ENCODE results near the gene ASIC4.

ASIC4 gene

DNA sequence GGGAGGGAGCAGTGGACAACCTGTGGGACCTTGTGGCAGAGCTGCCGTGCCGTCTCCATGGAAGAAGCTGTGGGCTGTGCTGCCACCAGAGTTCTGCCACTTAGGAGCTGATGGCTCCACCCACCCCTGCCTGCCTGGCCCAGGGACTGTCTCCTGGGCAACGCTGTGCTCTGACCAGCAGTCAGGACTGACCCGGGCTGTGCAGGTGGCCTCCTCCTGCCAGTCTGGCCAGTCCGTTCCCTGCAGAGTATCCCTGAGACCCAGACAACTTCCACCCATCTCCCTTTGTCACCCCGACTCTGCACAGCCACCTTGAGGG is 12.8 kb downstream of the ASIC4 start:
- peaks cover 41% of the 10 kb centered on the region for H3K4me1 ChIP-seq (ENCODE audit: control insufficient read depth, insufficient read depth, low read length, poor library complexity, severe bottlenecking)
- WGBS, 2 experiments (ENCODE audit: insufficient coverage in 2 of 2) = 84 to 89% methylated on average over 4 to 5 of the region's 6 CpGs

GRCh38 chr2:219527472-219527871 is 13.2 kb downstream of the ASIC4 start:
- Histone ChIP-seq H3K4me1 (ENCODE audit: control insufficient read depth, insufficient read depth, low read length, poor library complexity, severe bottlenecking) (peaks cover 40% of the 10 kb centered on the region), H3K36me3 (ENCODE audit: control insufficient read depth, insufficient read depth, low read length) (no peaks in the 10 kb centered on the region), H3K4me3 (ENCODE audit: extremely low read depth, insufficient read depth, low read length, poor library complexity, severe bottlenecking) (no peak overlapping the region), H3K27ac (ENCODE audit: low read depth, low read length, severe bottlenecking) (no peak overlapping the region), H3K9me3 (ENCODE audit: control insufficient read depth, low read length) (no peaks in the 10 kb centered on the region)
- WGBS, 2 experiments (ENCODE audit: insufficient coverage in 2 of 2) = 90% methylated on average over 2 of the region's 5 CpGs

More for the DNA sequence above, 12.8 kb downstream of the ASIC4 start:
- Histone ChIP-seq H3K9me3 (ENCODE audit: control insufficient read depth, low read length) (no peaks in the 10 kb centered on the region), H3K36me3 (ENCODE audit: control insufficient read depth, insufficient read depth, low read length) (no peaks in the 10 kb centered on the region), H3K4me3 (ENCODE audit: extremely low read depth, insufficient read depth, low read length, poor library complexity, severe bottlenecking) (no peak overlapping the region), H3K27ac (ENCODE audit: low read depth, low read length, severe bottlenecking) (no peak overlapping the region)

GRCh38 chr2:219530048-219530963 is 16.0 kb downstream of the ASIC4 start:
- no peak overlapping the region for H3K27ac ChIP-seq (ENCODE audit: low read depth, low read length, severe bottlenecking)
- no peaks in the 10 kb centered on the region for H3K36me3 ChIP-seq (ENCODE audit: control insufficient read depth, insufficient read depth, low read length)
- H3K4me3 ChIP-seq (ENCODE audit: extremely low read depth, insufficient read depth, low read length, poor library complexity, severe bottlenecking) = no peak overlapping the region
- peaks cover 31% of the 10 kb centered on the region for H3K4me1 ChIP-seq (ENCODE audit: control insufficient read depth, insufficient read depth, low read length, poor library complexity, severe bottlenecking)
- 24 to 31% methylated on average over 12 to 13 of the region's 21 CpGs for WGBS, 2 experiments (ENCODE audit: insufficient coverage in 2 of 2)
- H3K9me3 ChIP-seq (ENCODE audit: control insufficient read depth, low read length) = no peaks in the 10 kb centered on the region

DNA sequence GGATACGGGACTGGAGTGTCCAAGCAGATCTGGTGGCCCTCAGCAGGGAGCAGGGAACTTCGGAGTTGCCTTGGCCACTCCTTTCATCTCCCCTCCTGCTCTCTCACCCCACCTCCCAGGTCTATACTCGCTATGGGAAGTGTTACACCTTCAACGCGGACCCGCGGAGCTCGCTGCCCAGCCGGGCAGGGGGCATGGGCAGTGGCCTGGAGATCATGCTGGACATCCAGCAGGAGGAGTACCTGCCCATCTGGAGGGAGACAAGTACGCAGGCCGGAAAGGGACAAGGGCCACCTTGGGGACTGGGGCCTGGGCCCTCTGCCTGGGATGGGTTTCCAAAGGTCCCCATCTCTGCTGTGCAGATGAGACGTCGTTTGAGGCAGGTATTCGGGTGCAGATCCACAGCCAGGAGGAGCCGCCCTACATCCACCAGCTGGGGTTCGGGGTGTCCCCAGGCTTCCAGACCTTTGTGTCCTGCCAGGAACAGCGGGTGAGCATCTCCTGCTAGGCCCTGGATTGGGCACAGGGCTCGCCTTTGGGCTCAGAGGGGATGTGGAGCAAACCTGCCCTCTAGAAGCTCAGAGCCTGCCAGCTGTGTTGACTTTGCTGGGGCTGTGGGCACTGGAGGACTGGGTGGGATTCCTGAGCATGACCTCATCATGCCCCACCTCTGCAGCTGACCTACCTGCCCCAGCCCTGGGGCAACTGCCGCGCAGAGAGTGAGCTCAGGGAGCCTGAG is 17.5 kb downstream of the ASIC4 start:
- Histone ChIP-seq H3K9me3 (ENCODE audit: control insufficient read depth, low read length) (no peaks in the 10 kb centered on the region), H3K4me1 (ENCODE audit: control insufficient read depth, insufficient read depth, low read length, poor library complexity, severe bottlenecking) (peaks cover 17% of the 10 kb centered on the region), H3K27ac (ENCODE audit: low read depth, low read length, severe bottlenecking) (no peak overlapping the region), H3K4me3 (ENCODE audit: extremely low read depth, insufficient read depth, low read length, poor library complexity, severe bottlenecking) (no peak overlapping the region), H3K36me3 (ENCODE audit: control insufficient read depth, insufficient read depth, low read length) (no peaks in the 10 kb centered on the region)
- WGBS, 2 experiments (ENCODE audit: insufficient coverage in 2 of 2) = 85 to 89% methylated on average over 16 to 20 of the region's 20 CpGs

GRCh38 chr2:219532378-219532649 is 18.0 kb downstream of the ASIC4 start:
- WGBS, 2 experiments (ENCODE audit: insufficient coverage in 2 of 2) = 86 to 96% methylated on average over 5 to 7 of the region's 8 CpGs
- H3K36me3 ChIP-seq (ENCODE audit: control insufficient read depth, insufficient read depth, low read length) = no peaks in the 10 kb centered on the region
- H3K4me3 ChIP-seq (ENCODE audit: extremely low read depth, insufficient read depth, low read length, poor library complexity, severe bottlenecking) = no peak overlapping the region
- no peaks in the 10 kb centered on the region for H3K9me3 ChIP-seq (ENCODE audit: control insufficient read depth, low read length)
- no peak overlapping the region for H3K27ac ChIP-seq (ENCODE audit: low read depth, low read length, severe bottlenecking)
- H3K4me1 ChIP-seq (ENCODE audit: control insufficient read depth, insufficient read depth, low read length, poor library complexity, severe bottlenecking) = peaks cover 12% of the 10 kb centered on the region

DNA sequence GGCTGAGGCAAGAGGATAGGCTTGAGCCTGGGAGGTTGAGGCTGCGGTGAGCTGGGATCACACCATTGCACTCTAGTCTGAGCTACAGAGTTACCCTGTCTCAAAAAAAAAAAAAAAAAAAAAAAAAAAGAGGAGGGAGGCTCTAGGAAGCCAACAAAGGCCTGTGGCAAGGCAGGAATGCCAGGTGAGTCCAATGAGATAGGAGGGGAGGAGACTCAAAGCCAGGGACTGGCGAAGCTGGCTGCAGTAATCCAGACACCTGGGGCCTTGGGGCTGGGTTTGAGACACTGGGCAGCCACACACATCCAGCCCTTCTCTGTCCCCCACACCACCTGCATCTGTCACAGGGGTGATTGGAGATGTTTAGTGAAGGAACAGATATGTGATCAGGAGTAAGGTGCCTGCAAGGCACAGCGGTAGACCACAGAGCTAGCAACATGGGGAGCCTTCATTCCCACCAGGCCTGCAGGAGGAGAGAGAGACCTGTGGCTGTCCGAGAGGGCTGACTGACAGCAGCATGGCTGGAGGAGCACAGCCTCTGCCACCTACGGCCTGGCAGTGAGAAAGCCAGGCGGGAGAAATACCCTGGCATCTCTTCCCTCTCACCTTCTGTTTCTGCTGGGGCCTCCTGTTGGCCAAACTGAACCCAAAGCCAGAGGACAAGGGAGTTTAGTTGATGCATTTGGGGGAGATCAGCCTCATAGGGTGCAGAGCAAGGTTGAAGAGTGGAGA is 19.8 kb downstream of the ASIC4 start:
- H3K4me1 ChIP-seq (ENCODE audit: control insufficient read depth, insufficient read depth, low read length, poor library complexity, severe bottlenecking) = peaks cover 25% of the 10 kb centered on the region
- no peak overlapping the region for H3K27ac ChIP-seq (ENCODE audit: low read depth, low read length, severe bottlenecking)
- H3K9me3 ChIP-seq (ENCODE audit: control insufficient read depth, low read length) = no peaks in the 10 kb centered on the region
- 76 to 95% methylated on average over 2 to 5 of the region's 6 CpGs for WGBS, 2 experiments (ENCODE audit: insufficient coverage in 2 of 2)
- no peak overlapping the region for H3K4me3 ChIP-seq (ENCODE audit: extremely low read depth, insufficient read depth, low read length, poor library complexity, severe bottlenecking)
- peaks cover 7% of the 10 kb centered on the region for H3K36me3 ChIP-seq (ENCODE audit: control insufficient read depth, insufficient read depth, low read length)

DNA sequence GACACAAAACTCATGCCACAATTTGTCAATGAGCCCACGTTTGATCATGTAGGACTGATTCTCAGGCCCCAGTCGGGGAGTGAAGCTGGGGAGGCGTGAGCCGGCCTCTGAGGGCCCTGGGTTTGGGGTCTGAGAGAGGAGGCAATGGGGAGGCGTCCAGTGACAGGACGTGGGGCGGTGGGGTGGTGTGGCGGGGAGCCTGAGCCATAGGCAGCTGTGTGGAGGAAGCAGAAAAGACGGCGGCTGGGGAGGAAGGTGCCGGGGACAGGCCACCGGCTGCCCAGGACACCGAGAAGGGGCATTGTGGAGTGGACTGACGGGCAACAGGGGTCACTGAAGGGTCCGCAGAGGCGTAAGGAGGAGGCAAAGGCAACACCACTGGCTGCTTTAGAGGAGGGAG is 22.1 kb downstream of the ASIC4 start:
- Histone ChIP-seq H3K4me1 (ENCODE audit: control insufficient read depth, insufficient read depth, low read length, poor library complexity, severe bottlenecking) (peaks cover 22% of the 10 kb centered on the region), H3K27ac (ENCODE audit: low read depth, low read length, severe bottlenecking) (no peak overlapping the region), H3K36me3 (ENCODE audit: control insufficient read depth, insufficient read depth, low read length) (peaks cover 30% of the 10 kb centered on the region), H3K4me3 (ENCODE audit: extremely low read depth, insufficient read depth, low read length, poor library complexity, severe bottlenecking) (no peak overlapping the region), H3K9me3 (ENCODE audit: control insufficient read depth, low read length) (no peaks in the 10 kb centered on the region)
- 94 to 95% methylated on average over 11 to 15 of the region's 16 CpGs for WGBS, 2 experiments (ENCODE audit: insufficient coverage in 2 of 2)

DNA sequence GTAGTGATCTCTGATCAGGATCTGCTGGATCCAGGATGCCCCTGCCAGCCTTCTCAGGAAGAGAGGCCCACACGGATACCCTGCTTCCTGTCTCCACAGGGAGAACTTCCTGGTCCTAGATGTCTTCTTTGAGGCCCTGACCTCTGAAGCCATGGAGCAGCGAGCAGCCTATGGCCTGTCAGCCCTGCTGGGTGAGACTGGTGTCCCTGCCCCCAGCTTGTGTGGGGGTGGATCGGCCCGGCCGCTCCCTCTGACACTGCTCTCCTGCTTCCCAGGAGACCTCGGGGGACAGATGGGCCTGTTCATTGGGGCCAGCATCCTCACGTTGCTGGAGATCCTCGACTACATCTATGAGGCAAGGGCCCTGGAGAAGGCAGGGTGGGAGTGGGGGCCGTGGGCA is 22.7 kb downstream of the ASIC4 start:
- peaks cover 30% of the 10 kb centered on the region for H3K36me3 ChIP-seq (ENCODE audit: control insufficient read depth, insufficient read depth, low read length)
- H3K9me3 ChIP-seq (ENCODE audit: control insufficient read depth, low read length) = no peaks in the 10 kb centered on the region
- no peak overlapping the region for H3K4me3 ChIP-seq (ENCODE audit: extremely low read depth, insufficient read depth, low read length, poor library complexity, severe bottlenecking)
- WGBS, 2 experiments (ENCODE audit: insufficient coverage in 2 of 2) = 80 to 89% methylated on average over 9 of the region's 9 CpGs
- H3K27ac ChIP-seq (ENCODE audit: low read depth, low read length, severe bottlenecking) = no peak overlapping the region
- H3K4me1 ChIP-seq (ENCODE audit: control insufficient read depth, insufficient read depth, low read length, poor library complexity, severe bottlenecking) = peaks cover 22% of the 10 kb centered on the region

DNA sequence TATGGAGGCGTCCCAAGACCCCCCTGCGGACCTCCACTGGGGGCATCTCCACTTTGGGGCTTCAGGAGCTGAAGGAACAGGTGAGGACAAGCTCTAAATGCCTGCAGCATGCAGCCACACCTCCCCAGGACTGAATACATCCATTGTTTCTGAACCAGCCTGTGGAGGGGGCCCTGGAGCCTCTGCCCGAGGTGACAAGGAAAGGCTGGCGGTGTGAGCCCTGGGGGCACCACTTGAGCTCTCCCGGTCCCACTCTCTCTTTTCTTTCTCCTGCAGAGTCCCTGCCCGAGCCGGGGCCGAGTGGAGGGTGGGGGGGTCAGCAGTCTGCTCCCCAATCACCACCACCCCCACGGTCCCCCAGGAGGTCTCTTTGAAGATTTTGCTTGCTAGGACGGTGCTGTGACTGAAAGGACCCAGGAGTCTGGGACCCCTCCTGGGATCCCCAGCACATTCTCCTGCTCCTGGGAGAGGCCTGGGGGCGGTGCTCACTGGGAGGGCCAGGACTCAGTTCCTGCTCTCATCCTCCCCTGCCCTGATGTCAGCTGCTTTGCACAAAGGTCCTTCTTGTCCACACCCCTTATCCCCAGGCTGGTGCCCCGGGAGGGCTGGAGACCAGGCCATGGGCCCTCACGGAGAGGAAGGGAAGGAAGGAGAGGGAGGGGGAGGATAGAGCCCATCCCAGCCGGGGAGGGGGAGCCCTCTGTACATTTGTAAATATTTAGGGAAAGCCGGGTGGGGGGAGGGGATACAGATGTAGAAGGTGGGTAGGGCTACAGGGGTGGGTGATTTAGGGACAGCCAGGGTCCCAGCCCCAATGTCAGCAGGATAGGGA is 23.6 kb downstream of the ASIC4 start:
- Histone ChIP-seq H3K9me3 (ENCODE audit: control insufficient read depth, low read length) (no peaks in the 10 kb centered on the region), H3K36me3 (ENCODE audit: control insufficient read depth, insufficient read depth, low read length) (peaks cover 30% of the 10 kb centered on the region), H3K4me3 (ENCODE audit: extremely low read depth, insufficient read depth, low read length, poor library complexity, severe bottlenecking) (no peak overlapping the region), H3K4me1 (ENCODE audit: control insufficient read depth, insufficient read depth, low read length, poor library complexity, severe bottlenecking) (peaks cover 27% of the 10 kb centered on the region), H3K27ac (ENCODE audit: low read depth, low read length, severe bottlenecking) (no peak overlapping the region)
- WGBS, 2 experiments (ENCODE audit: insufficient coverage in 2 of 2) = 54 to 57% methylated on average over 7 to 9 of the region's 15 CpGs

GRCh38 chr2:219538504-219538951 is 24.2 kb downstream of the ASIC4 start:
- H3K27ac ChIP-seq (ENCODE audit: low read depth, low read length, severe bottlenecking) = no peak overlapping the region
- H3K36me3 ChIP-seq (ENCODE audit: control insufficient read depth, insufficient read depth, low read length) = peaks cover 30% of the 10 kb centered on the region
- 61% methylated on average over 4 of the region's 6 CpGs; no CpG with 5 or more reads in 1 of the 2 experiments for WGBS, 2 experiments (ENCODE audit: insufficient coverage in 2 of 2)
- no peak overlapping the region for H3K4me3 ChIP-seq (ENCODE audit: extremely low read depth, insufficient read depth, low read length, poor library complexity, severe bottlenecking)
- H3K4me1 ChIP-seq (ENCODE audit: control insufficient read depth, insufficient read depth, low read length, poor library complexity, severe bottlenecking) = peaks cover 27% of the 10 kb centered on the region
- H3K9me3 ChIP-seq (ENCODE audit: control insufficient read depth, low read length) = no peaks in the 10 kb centered on the region
